ENCODE data around the gene PDX1. TPM values are rescaled to one million over a fixed set of nuclear protein-coding genes. Genes with fewer than 3 reads are reported as not detected.

Gene PDX1
- total and polyA plus RNA-seq, 4 donors, result 5.3 TPM; not detected in 3

GRCh38 chr13:27921421-27921960, 1.7 kb downstream of the PDX1 start:
- ATAC-seq (ENCODE audit: low FRiP score) (peak; percentile 4), DNase-seq (no peak)
- 5 to 7% methylated on average over 41 of the region's 41 CpGs for whole genome bisulfite sequencing, 2 donors
- Histone ChIP-seq H3K27me3 (ENCODE audit: control insufficient read depth in 1 of 2, insufficient read depth in 2 of 2, low read length in 1 of 2) (peaks cover 0 to 4% of the 10 kb centered on the region in 2 donors), H3K4me3 (ENCODE audit: low read length in 2 of 2) (peak overlapping the region; percentile 34 to 37), H3K27ac (ENCODE audit: low read depth in 1 of 2, low read length in 2 of 2) (no peak overlapping the region), H3K36me3 (ENCODE audit: control insufficient read depth in 1 of 2, insufficient read depth in 2 of 2, low read length in 1 of 2) (no peaks in the 10 kb centered on the region), H3K9me3 (ENCODE audit: control insufficient read depth, low read length) (no peaks in the 10 kb centered on the region), H3K4me1 (ENCODE audit: control insufficient read depth in 1 of 2, insufficient read depth in 2 of 2, low read length in 2 of 2) (no peaks in the 10 kb centered on the region)
- intact Hi-C loops (cut with DNase I), result no loop called here

GRCh38 chr13:27921961-27922882, 2.4 kb downstream of the PDX1 start:
- Histone ChIP-seq H3K4me1 (ENCODE audit: control insufficient read depth in 1 of 2, insufficient read depth in 2 of 2, low read length in 2 of 2) (no peaks in the 10 kb centered on the region), H3K27me3 (ENCODE audit: control insufficient read depth in 1 of 2, insufficient read depth in 2 of 2, low read length in 1 of 2) (peaks cover 0 to 4% of the 10 kb centered on the region in 2 donors)
- 14 to 16% methylated on average over 36 to 39 of the region's 39 CpGs for WGBS, 2 donors

GRCh38 chr13:27922883-27923612, 3.2 kb downstream of the PDX1 start:
- DNase-seq (no peak), ATAC-seq (ENCODE audit: low FRiP score) (no peak)
- Histone ChIP-seq H3K9me3 (ENCODE audit: control insufficient read depth, low read length) (no peaks in the 10 kb centered on the region), H3K27me3 (ENCODE audit: control insufficient read depth in 1 of 2, insufficient read depth in 2 of 2, low read length in 1 of 2) (peaks cover 0 to 4% of the 10 kb centered on the region in 2 donors), H3K36me3 (ENCODE audit: control insufficient read depth in 1 of 2, insufficient read depth in 2 of 2, low read length in 1 of 2) (no peaks in the 10 kb centered on the region), H3K4me1 (ENCODE audit: control insufficient read depth in 1 of 2, insufficient read depth in 2 of 2, low read length in 2 of 2) (no peaks in the 10 kb centered on the region), H3K27ac (ENCODE audit: low read depth in 1 of 2, low read length in 2 of 2) (no peak overlapping the region), H3K4me3 (ENCODE audit: low read length in 2 of 2) (no peak overlapping the region)
- 9% methylated on average over 24 of the region's 24 CpGs for WGBS, 2 donors
- intact Hi-C loops (cut with DNase I), result no loop called here

More at GRCh38 chr13:27921961-27922882, 2.4 kb downstream of the PDX1 start:
- Histone ChIP-seq H3K9me3 (ENCODE audit: control insufficient read depth, low read length) (no peaks in the 10 kb centered on the region), H3K36me3 (ENCODE audit: control insufficient read depth in 1 of 2, insufficient read depth in 2 of 2, low read length in 1 of 2) (no peaks in the 10 kb centered on the region), H3K27ac (ENCODE audit: low read depth in 1 of 2, low read length in 2 of 2) (no peak overlapping the region), H3K4me3 (ENCODE audit: low read length in 2 of 2) (no peak overlapping the region)
- intact Hi-C loops (cut with DNase I), result no loop called here
- ATAC-seq (ENCODE audit: low FRiP score) (no peak), DNase-seq (no peak)

DNA sequence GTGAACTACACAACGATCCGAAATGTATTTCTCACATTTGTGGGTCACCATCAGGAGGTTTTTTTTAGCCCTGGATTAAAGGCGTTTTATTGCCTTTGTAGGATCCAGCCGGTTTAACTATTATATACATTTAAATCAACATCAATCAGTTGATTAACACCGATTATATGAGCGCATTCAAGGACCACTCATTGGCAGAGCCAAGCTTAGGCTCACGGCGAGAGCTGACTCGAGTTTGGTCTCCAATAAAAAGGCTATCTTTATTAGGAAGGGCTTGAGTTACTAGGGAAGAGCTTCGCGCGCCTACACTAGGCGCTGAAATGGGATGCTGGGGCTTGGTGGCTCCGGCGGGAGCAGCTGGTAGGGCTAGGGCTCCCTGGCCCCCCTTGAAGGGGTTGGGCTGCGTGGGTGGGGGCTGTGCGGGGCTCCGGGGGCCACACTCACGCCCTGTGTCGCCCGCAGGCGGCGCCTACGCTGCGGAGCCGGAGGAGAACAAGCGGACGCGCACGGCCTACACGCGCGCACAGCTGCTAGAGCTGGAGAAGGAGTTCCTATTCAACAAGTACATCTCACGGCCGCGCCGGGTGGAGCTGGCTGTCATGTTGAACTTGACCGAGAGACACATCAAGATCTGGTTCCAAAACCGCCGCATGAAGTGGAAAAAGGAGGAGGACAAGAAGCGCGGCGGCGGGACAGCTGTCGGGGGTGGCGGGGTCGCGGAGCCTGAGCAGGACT, 4.2 kb downstream of the PDX1 start:
- Histone ChIP-seq H3K27me3 (ENCODE audit: control insufficient read depth in 1 of 2, insufficient read depth in 2 of 2, low read length in 1 of 2) (peaks cover 0 to 2% of the 10 kb centered on the region in 2 donors), H3K4me3 (ENCODE audit: low read length in 2 of 2) (no peak overlapping the region), H3K27ac (ENCODE audit: low read depth in 1 of 2, low read length in 2 of 2) (no peak overlapping the region), H3K9me3 (ENCODE audit: control insufficient read depth, low read length) (no peaks in the 10 kb centered on the region), H3K36me3 (ENCODE audit: control insufficient read depth in 1 of 2, insufficient read depth in 2 of 2, low read length in 1 of 2) (no peaks in the 10 kb centered on the region), H3K4me1 (ENCODE audit: control insufficient read depth in 1 of 2, insufficient read depth in 2 of 2, low read length in 2 of 2) (no peaks in the 10 kb centered on the region)
- intact Hi-C loops (cut with DNase I), result no loop called here
- DNase-seq (no peak), ATAC-seq (ENCODE audit: low FRiP score) (no peak)
- 5% methylated on average over 47 to 48 of the region's 48 CpGs for WGBS, 2 donors

DNA sequence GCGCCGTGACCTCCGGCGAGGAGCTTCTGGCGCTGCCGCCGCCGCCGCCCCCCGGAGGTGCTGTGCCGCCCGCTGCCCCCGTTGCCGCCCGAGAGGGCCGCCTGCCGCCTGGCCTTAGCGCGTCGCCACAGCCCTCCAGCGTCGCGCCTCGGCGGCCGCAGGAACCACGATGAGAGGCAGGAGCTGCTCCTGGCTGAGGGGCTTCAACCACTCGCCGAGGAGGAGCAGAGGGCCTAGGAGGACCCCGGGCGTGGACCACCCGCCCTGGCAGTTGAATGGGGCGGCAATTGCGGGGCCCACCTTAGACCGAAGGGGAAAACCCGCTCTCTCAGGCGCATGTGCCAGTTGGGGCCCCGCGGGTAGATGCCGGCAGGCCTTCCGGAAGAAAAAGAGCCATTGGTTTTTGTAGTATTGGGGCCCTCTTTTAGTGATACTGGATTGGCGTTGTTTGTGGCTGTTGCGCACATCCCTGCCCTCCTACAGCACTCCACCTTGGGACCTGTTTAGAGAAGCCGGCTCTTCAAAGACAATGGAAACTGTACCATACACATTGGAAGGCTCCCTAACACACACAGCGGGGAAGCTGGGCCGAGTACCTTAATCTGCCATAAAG, 4.8 kb downstream of the PDX1 start:
- no peaks in the 10 kb centered on the region for H3K4me1 ChIP-seq (ENCODE audit: control insufficient read depth in 1 of 2, insufficient read depth in 2 of 2, low read length in 2 of 2)
- DNase-seq (no peak), ATAC-seq (ENCODE audit: low FRiP score) (no peak)
- H3K4me3 ChIP-seq (ENCODE audit: low read length in 2 of 2), result no peak overlapping the region
- 6% methylated on average over 34 to 46 of the region's 46 CpGs for WGBS, 2 donors
- H3K9me3 ChIP-seq (ENCODE audit: control insufficient read depth, low read length), result no peaks in the 10 kb centered on the region
- no peak overlapping the region for H3K27ac ChIP-seq (ENCODE audit: low read depth in 1 of 2, low read length in 2 of 2)
- intact Hi-C loops (cut with DNase I), result no loop called here
- peaks cover 0 to 3% of the 10 kb centered on the region in 2 donors for H3K27me3 ChIP-seq (ENCODE audit: control insufficient read depth in 1 of 2, insufficient read depth in 2 of 2, low read length in 1 of 2)
- H3K36me3 ChIP-seq (ENCODE audit: control insufficient read depth in 1 of 2, insufficient read depth in 2 of 2, low read length in 1 of 2), result no peaks in the 10 kb centered on the region

DNA sequence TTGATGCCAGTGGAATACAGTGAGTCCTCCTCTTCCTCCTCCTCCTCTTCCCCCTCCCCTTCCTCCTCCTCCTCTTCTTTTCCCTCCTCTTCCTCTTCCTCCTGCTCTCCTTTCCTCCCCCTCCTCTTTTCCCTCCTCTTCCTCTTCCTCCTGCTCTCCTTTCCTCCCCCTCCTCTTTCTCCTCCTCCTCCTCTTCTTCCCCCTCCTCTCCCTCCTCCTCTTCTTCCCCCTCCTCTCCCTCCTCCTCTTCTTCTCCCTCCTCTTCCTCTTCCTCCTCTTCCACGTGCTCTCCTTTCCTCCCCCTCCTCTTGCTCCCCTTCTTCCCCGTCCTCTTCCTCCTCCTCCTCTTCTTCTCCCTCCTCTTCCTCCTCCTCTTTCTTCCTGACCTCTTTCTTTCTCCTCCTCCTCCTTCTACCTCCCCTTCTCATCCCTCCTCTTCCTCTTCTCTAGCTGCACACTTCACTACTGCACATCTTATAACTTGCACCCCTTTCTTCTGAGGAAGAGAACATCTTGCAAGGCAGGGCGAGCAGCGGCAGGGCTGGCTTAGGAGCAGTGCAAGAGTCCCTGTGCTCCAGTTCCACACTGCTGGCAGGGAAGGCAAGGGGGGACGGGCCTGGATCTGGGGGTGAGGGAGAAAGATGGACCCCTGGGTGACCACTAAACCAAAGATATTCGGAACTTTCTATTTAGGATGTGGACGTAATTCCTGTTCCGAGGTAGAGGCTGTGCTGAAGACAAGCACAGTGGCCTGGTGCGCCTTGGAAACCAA, 5.6 kb downstream of the PDX1 start:
- Histone ChIP-seq H3K36me3 (ENCODE audit: control insufficient read depth in 1 of 2, insufficient read depth in 2 of 2, low read length in 1 of 2) (no peaks in the 10 kb centered on the region), H3K4me1 (ENCODE audit: control insufficient read depth in 1 of 2, insufficient read depth in 2 of 2, low read length in 2 of 2) (no peaks in the 10 kb centered on the region), H3K4me3 (ENCODE audit: low read length in 2 of 2) (no peak overlapping the region), H3K27ac (ENCODE audit: low read depth in 1 of 2, low read length in 2 of 2) (no peak overlapping the region), H3K9me3 (ENCODE audit: control insufficient read depth, low read length) (no peaks in the 10 kb centered on the region), H3K27me3 (ENCODE audit: control insufficient read depth in 1 of 2, insufficient read depth in 2 of 2, low read length in 1 of 2) (peaks cover 0 to 3% of the 10 kb centered on the region in 2 donors)
- DNase-seq (no peak), ATAC-seq (ENCODE audit: low FRiP score) (no peak)
- 32 to 36% methylated on average over 9 of the region's 9 CpGs for WGBS, 2 donors
- intact Hi-C loops (cut with DNase I), result no loop called here

- no peak overlapping the region for H3K4me3 ChIP-seq (ENCODE audit: low read length in 2 of 2)
- H3K36me3 ChIP-seq (ENCODE audit: control insufficient read depth in 1 of 2, insufficient read depth in 2 of 2, low read length in 1 of 2), result no peaks in the 10 kb centered on the region
- no peaks in the 10 kb centered on the region for H3K4me1 ChIP-seq (ENCODE audit: control insufficient read depth in 1 of 2, insufficient read depth in 2 of 2, low read length in 2 of 2)
- H3K9me3 ChIP-seq (ENCODE audit: control insufficient read depth, low read length), result no peaks in the 10 kb centered on the region
- DNase-seq (no peak), ATAC-seq (ENCODE audit: low FRiP score) (no peak)
- WGBS, 2 donors, result 4 to 6% methylated on average over 35 of the region's 35 CpGs
- intact Hi-C loops (cut with DNase I), result no loop called here
- H3K27ac ChIP-seq (ENCODE audit: low read depth in 1 of 2, low read length in 2 of 2), result no peak overlapping the region
- peaks cover 3% of the 10 kb centered on the region in 2 donors for H3K27me3 ChIP-seq (ENCODE audit: control insufficient read depth in 1 of 2, insufficient read depth in 2 of 2, low read length in 1 of 2)
Observed at GRCh38 chr13:27926644-27927434, 7.0 kb downstream of the PDX1 start.
